Ovary (tissue), 9 donors: ENCODE data around the gene LRP8. TPM values are rescaled to one million over a fixed set of nuclear protein-coding genes. Genes with fewer than 3 reads are reported as not detected.

Experiments used
- DNase-seq, 5 donors: peaks; one replicate each; pipeline ENCODE4 v3.0.0-alpha.2; 2019 to 2020
- H3K27ac ChIP-seq, 2 donors: fragments of 200-600 bp; one replicate each; pipeline versions ENCODE4 v1.5.1 to v1.8.0; 2019 to 2022
- H3K27me3 ChIP-seq: fragments of 200-600 bp; one replicate; pipeline ENCODE4 v1.8.0; 2022
- H3K36me3 ChIP-seq: fragments of 200-600 bp; sonication (generic); one replicate; pipeline ENCODE4 v1.5.1; 2019
- H3K4me1 ChIP-seq: one replicate; pipeline ENCODE4 v1.8.1; 2013; ENCODE audit warnings: mild to moderate bottlenecking, moderate library complexity; ENCODE audit not compliant: insufficient read depth
- H3K4me3 ChIP-seq: fragments of 200-600 bp; sonication (generic); one replicate; pipeline ENCODE4 v1.5.1; 2017
- H3K9me3 ChIP-seq, 2 donors: fragments of 200-600 bp in 1 of 2; sonication (generic) in 1 of 2; one replicate each; pipeline versions ENCODE4 v1.5.1 to v1.8.1; 2013 to 2019; ENCODE audit warnings: mild to moderate bottlenecking in 1 of 2, moderate library complexity in 1 of 2
- CTCF ChIP-seq, 3 donors: fragments of 450-650 bp in 2 of 3; fragments of 200-600 bp in 1 of 3; IDR thresholded peaks; one replicate each; pipeline versions ENCODE4 v1.5.1 to v1.8.0; 2016 to 2022; ENCODE audit warnings: antibody characterized with exemption in 3 of 3, mild to moderate bottlenecking in 1 of 3
- EP300 ChIP-seq: sonication (generic); formaldehyde crosslinking; IDR thresholded peaks from one replicate; pipeline ENCODE4 v1.6.1; 2017; ENCODE audit warnings: antibody characterized with exemption
- POLR2A ChIP-seq: fragments of 450-650 bp; IDR thresholded peaks from one replicate; pipeline ENCODE4 v1.6.1; 2017; ENCODE audit warnings: antibody characterized with exemption, mild to moderate bottlenecking, moderate library complexity
- WGBS, 3 donors: extraction: QIAGEN DNeasy Blood & Tissue Kit in 1 of 3; methylation state at CpG; one replicate each; pipeline versions ENCODE4 v1.1.5 to v1.1.7; 2013 to 2017; 5-methylcytosine and 5-hydroxymethylcytosine counted together
- intact Hi-C, 4 donors: fragments of 100-400 bp; cut with DNase I; formaldehyde crosslinking; loops; one replicate each; pipeline versions ENCODE4 v1.11.0 to v1.15.1; 2022 to 2023
- polyA plus RNA-seq, 2 donors: library from polyadenylated mRNA; stranded (reverse); fragments of 200-250 nt in 1 of 2; fragments of 350-450 nt in 1 of 2; fragmentation: Illumina TruSeq in 1 of 2; extraction: RNeasy Lipid Tissue Mini Kit (QIAGEN cat#74804) in 1 of 2; gene quantifications; one replicate each; pipeline ENCODE4 v1.2.3, GENCODE V29; 2013 to 2014
- total RNA-seq, 7 donors: library from RNA; depleted of rRNA in 2 of 7; stranded (reverse); fragments of >200 nt in 2 of 7; fragmentation: NEBNext Ultra II Directional in 3 of 7; extraction: Animal tissue kit (Norgen Biotek cat#: 25700) in 3 of 7; gene quantifications; one replicate each; pipeline versions ENCODE4 v1.1.0 to v1.2.4, GENCODE V29; 2016 to 2023
- donor health status: DM: no; HTN: no; CAD: no; lungs with moderate emphysema.
- donor health status: DM: no; HTN: no; CAD: no.
- donor health status: Bipolar disorder and iron deficiency.
- donor health status: DM: yes; HTN: yes; CAD: no.
- donor health status: DM: no; HTN: no; CAD: no.
- donor health status: DM: yes; HTN: yes; CAD: no.

Gene LRP8
- total and polyA plus RNA-seq, 9 donors = 1.2 to 10.6 (median 2.2) TPM

- Histone ChIP-seq H3K4me1 (no peaks in the 10 kb centered on the region), H3K36me3 (no peaks in the 10 kb centered on the region), H3K9me3 (no peaks in the 10 kb centered on the region), H3K4me3 (no peak overlapping the region), H3K27ac (no peak overlapping the region), H3K27me3 (no peaks in the 10 kb centered on the region)
- no peak for DNase-seq
- TF ChIP-seq EP300 (no peak), POLR2A (no peak), CTCF (IDR thresholded peaks at IDR 0.05) (no peak)
- intact Hi-C loops = no loop called here
- 48 to 63% (median 49%) methylated on average over 3 of the region's 3 CpGs for WGBS, 3 donors
These were observed 78.2 kb downstream of the LRP8 start for GRCh38 chr1:53249706-53250105.

GRCh38 chr1:53246261-53247134 is 81.4 kb downstream of the LRP8 start:
- Histone ChIP-seq H3K27me3 (no peaks in the 10 kb centered on the region), H3K4me3 (no peak overlapping the region), H3K4me1 (no peaks in the 10 kb centered on the region), H3K27ac (no peak overlapping the region), H3K36me3 (no peaks in the 10 kb centered on the region), H3K9me3 (no peaks in the 10 kb centered on the region)
- 85 to 93% (median 91%) methylated on average over 4 of the region's 4 CpGs for WGBS, 3 donors
- DNase-seq = no peak
- TF ChIP-seq EP300 (no peak), CTCF (IDR thresholded peaks at IDR 0.05) (no peak), POLR2A (no peak)
- intact Hi-C loops = no loop called here

GRCh38 chr1:53244141-53244540 is 83.7 kb downstream of the LRP8 start:
- peaks cover under 1% of the 10 kb centered on the region for H3K4me1 ChIP-seq
- WGBS, 3 donors = 52 to 72% (median 64%) methylated on average over 4 of the region's 4 CpGs
- no peaks in the 10 kb centered on the region for H3K9me3 ChIP-seq
- intact Hi-C loops = no loop called here
- no peak for DNase-seq
- H3K36me3 ChIP-seq = no peaks in the 10 kb centered on the region
- TF ChIP-seq POLR2A (no peak), EP300 (no peak), CTCF (IDR thresholded peaks at IDR 0.05) (no peak)
- H3K4me3 ChIP-seq = no peak overlapping the region
- H3K27me3 ChIP-seq = no peaks in the 10 kb centered on the region
- no peak overlapping the region for H3K27ac ChIP-seq

- no peak overlapping the region for H3K27ac ChIP-seq
- H3K36me3 ChIP-seq = no peaks in the 10 kb centered on the region
- no peak for DNase-seq
- H3K4me1 ChIP-seq = peaks cover 7% of the 10 kb centered on the region
- TF ChIP-seq POLR2A = no peak
- no peak for TF ChIP-seq EP300
- no peak for TF ChIP-seq CTCF (IDR thresholded peaks at IDR 0.05)
- no peak overlapping the region for H3K4me3 ChIP-seq
- WGBS, 3 donors = 54 to 62% (median 61%) methylated on average over 4 of the region's 4 CpGs
- intact Hi-C loops = no loop called here
- no peaks in the 10 kb centered on the region for H3K27me3 ChIP-seq
- no peaks in the 10 kb centered on the region for H3K9me3 ChIP-seq
These were observed 85.5 kb downstream of the LRP8 start for GRCh38 chr1:53242381-53242780.
